Stomach smooth muscle (tissue), 2 donors: ENCODE data around the gene IFNAR1.
A peak's percentile ranks its signal among the peaks of the same experiment; 100 is the strongest.

Experiments used
- H3K27ac ChIP-seq: one replicate; pipeline ENCODE4 v1.7.0; 2013; ENCODE audit warnings: mild to moderate bottlenecking, low read length, inconsistent platforms
- H3K27me3 ChIP-seq, 2 donors: one replicate each; pipeline ENCODE4 v1.7.0; 2013; ENCODE audit warnings: low read length in 2 of 2; ENCODE audit not compliant: insufficient read depth in 2 of 2, control insufficient read depth in 1 of 2
- H3K36me3 ChIP-seq, 2 donors: one replicate each; pipeline ENCODE4 v1.7.0; 2013; ENCODE audit warnings: low read length in 2 of 2; ENCODE audit not compliant: control insufficient read depth in 2 of 2, insufficient read depth in 2 of 2
- H3K4me1 ChIP-seq: one replicate; pipeline ENCODE4 v1.7.0; 2013; ENCODE audit warnings: low read length; ENCODE audit not compliant: control insufficient read depth, insufficient read depth
- H3K4me3 ChIP-seq, 2 donors: one replicate each; pipeline ENCODE4 v1.7.0; 2013; ENCODE audit warnings: low read length in 2 of 2
- H3K9ac ChIP-seq, 2 donors: one replicate each; pipeline ENCODE4 v1.7.0; 2013; ENCODE audit warnings: low read length in 2 of 2, mild to moderate bottlenecking in 1 of 2
- H3K9me3 ChIP-seq, 2 donors: one replicate each; pipeline ENCODE4 v1.7.0; 2013; ENCODE audit warnings: low read length in 2 of 2; ENCODE audit not compliant: control insufficient read depth in 2 of 2
- donor health status: healthy.
- donor health status: Pancreatic carcinoma.

Gene IFNAR1

GRCh38 chr21:33324291-33325221 lies at the start of gene IFNAR1:
TSS of gene IFNAR1 (plus strand) at chr21:33324970. CDS start at chr21:33325056, 86 bp downstream.
- H3K36me3 ChIP-seq, result no peaks in the 10 kb centered on the region
- peak within 1 kb of the TSS; percentile 89 for H3K27ac ChIP-seq
- H3K9me3 ChIP-seq, result no peaks in the 10 kb centered on the region
- H3K4me1 ChIP-seq, result peaks cover 6% of the 10 kb centered on the region
- H3K9ac ChIP-seq, result peak within 1 kb of the TSS; percentile 91 to 96
- H3K27me3 ChIP-seq, result no peaks in the 10 kb centered on the region
- H3K4me3 ChIP-seq, result peak within 1 kb of the TSS; percentile 96

DNA sequence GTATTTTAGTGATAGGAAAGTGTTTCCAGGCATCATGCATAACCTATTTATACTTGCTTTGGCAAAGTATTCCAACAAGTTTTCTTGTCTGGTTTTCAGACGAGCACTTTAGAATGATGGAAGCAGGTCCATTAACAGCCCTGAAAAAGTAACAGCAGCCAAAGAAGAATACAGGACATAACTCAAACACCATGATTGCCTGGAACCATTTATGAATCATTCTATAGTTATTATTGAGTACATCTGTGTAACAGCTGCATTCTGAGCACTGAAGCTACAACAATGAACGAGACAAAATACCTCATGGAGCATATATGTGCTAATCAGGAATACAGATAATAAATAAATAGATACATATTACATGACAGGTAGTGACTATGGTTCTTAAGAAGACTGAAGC lies 46.0 kb upstream of the IFNAR1 start:
- H3K27ac ChIP-seq, result no peak overlapping the region
- H3K4me1 ChIP-seq, result no peaks in the 10 kb centered on the region
- no peaks in the 10 kb centered on the region for H3K9me3 ChIP-seq
- no peak overlapping the region for H3K9ac ChIP-seq
- peaks cover 16% of the 10 kb centered on the region in 2 donors for H3K36me3 ChIP-seq
- H3K4me3 ChIP-seq, result no peak overlapping the region
- H3K27me3 ChIP-seq, result no peaks in the 10 kb centered on the region

GRCh38 chr21:33279330-33279820 lies 45.4 kb upstream of the IFNAR1 start:
- H3K27ac ChIP-seq, result no peak overlapping the region
- H3K9ac ChIP-seq, result no peak overlapping the region
- no peak overlapping the region for H3K4me3 ChIP-seq
- no peaks in the 10 kb centered on the region for H3K4me1 ChIP-seq
- H3K9me3 ChIP-seq, result no peaks in the 10 kb centered on the region
- no peaks in the 10 kb centered on the region for H3K27me3 ChIP-seq
- H3K36me3 ChIP-seq, result peaks cover 15 to 16% of the 10 kb centered on the region in 2 donors

DNA sequence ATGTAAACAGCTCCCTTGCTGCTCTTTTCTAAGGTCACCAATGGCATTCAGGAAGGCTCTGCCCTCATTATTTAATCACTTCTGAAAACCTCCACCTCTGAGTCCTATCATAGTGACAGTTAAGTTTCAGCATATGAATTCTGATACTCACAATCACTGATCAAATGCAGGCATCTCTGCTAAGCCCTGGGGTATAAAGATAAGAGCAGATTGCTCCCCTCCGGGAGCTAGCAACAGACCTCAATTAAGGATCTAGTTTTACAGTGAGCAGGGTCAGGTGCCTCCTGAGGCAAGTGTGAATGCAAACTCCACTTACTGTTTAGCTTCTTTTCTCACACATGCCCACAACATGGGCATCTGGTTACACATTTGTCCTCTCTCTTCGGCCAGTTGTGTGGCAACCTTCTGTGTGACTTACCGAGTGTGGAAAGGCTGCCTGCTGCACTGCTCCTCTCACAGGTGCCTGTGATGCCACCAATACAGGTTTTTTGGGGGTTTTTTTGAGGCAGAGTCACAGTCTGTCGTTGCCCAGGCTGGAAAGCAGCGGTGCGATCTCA lies 43.6 kb upstream of the IFNAR1 start:
- Histone ChIP-seq H3K4me1 (peaks cover under 1% of the 10 kb centered on the region), H3K36me3 (peaks cover 18 to 25% of the 10 kb centered on the region in 2 donors), H3K27ac (no peak overlapping the region), H3K27me3 (no peaks in the 10 kb centered on the region), H3K9me3 (no peaks in the 10 kb centered on the region), H3K4me3 (no peak overlapping the region), H3K9ac (no peak overlapping the region)

DNA sequence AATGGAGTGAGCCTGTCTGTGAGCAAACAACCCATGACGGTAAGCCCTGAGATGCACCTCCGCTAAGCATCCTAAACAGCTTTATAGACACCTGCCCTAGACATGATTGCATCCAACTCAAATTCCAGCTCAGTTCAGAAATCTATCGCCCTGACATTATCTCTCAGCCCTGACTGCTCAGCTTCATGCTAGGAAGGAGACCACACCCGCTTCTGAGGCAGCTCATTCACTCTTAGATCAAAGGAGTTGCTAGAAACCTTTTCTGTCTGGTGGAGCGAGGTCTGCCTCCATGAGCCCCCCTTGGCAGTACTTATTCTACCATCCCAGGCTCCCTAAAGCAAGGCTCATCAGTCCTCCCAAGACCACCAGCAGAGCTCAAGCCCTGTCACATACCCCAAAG lies 41.6 kb upstream of the IFNAR1 start:
- Histone ChIP-seq H3K27me3 (no peaks in the 10 kb centered on the region), H3K4me1 (peaks cover 2% of the 10 kb centered on the region), H3K36me3 (peaks cover 13 to 28% of the 10 kb centered on the region in 2 donors), H3K9me3 (no peaks in the 10 kb centered on the region), H3K4me3 (no peak overlapping the region), H3K9ac (no peak overlapping the region), H3K27ac (no peak overlapping the region)

- no peaks in the 10 kb centered on the region for H3K9me3 ChIP-seq
- H3K27me3 ChIP-seq, result no peaks in the 10 kb centered on the region
- no peak overlapping the region for H3K27ac ChIP-seq
- peaks cover 2% of the 10 kb centered on the region for H3K4me1 ChIP-seq
- H3K9ac ChIP-seq, result no peak overlapping the region
- peaks cover 19 to 28% of the 10 kb centered on the region in 2 donors for H3K36me3 ChIP-seq
- no peak overlapping the region for H3K4me3 ChIP-seq
Measured at GRCh38 chr21:33286076-33286475, 38.7 kb upstream of the IFNAR1 start.

DNA sequence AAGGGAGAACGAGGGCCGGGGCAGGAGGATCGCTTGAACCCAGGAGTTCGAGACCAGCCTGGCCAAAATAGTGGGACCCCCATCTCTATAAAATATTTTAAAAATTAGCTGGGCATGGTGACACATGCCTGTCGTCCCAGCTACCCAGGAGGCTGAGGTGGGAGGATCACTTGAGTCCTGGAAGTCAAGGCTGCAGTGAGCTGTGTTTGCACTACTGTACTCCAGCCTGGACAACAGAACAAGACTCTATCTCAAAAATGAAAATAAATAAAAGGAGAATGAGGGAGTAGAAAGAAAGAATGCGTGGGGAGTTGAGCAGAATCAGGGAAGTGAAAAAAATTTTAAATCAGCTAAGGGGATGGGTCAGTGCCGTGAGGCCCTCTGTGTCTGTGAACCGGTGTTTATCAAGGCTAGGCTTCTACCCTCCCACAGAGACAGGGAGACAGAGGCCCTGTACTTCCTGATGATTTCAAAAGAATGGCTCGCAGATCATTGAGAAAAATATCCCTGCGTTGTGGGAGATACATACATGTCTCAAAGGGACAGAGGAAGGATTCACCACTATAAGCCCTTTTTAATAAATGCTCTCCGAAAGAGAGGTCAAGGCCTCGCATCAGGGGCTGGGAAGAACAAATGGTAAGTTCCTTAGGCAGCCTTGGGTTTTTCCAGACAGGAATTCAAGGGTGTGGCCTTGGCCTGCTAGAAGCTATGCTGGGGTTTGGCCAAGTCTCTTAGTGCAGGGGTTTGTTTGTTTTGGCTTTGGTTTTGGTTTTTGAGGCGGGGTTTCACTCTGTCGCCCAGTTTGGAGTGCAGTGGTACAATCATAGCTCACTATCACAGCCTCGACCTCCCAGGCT lies 37.9 kb upstream of the IFNAR1 start:
- Histone ChIP-seq H3K27ac (peak overlapping the region; percentile 6), H3K4me3 (no peak overlapping the region), H3K27me3 (no peaks in the 10 kb centered on the region), H3K9ac (no peak overlapping the region), H3K9me3 (no peaks in the 10 kb centered on the region), H3K36me3 (peaks cover 22 to 32% of the 10 kb centered on the region in 2 donors), H3K4me1 (peaks cover 2% of the 10 kb centered on the region)

- H3K27ac ChIP-seq, result no peak overlapping the region
Measured at GRCh38 chr21:33289199-33289819, 35.5 kb upstream of the IFNAR1 start.

DNA sequence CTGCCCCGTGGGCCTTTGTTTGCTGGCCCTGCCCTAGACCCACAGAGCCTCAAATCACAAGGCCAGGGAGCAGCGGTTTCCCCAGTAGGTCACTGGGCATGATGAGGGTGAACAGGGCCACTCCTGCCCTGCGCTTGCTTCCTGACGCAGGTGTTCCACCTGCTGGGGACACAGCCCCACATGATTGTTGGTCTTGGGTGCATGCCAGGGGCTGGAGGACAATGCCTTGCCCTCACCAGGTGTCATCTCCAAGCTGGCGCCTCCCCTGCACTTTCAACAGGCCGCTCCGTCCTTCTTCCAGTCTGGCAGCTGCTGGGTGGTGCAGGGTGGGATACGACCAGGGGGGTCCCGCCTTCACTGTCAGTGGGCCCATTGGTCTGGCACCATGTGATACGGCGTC lies 34.3 kb upstream of the IFNAR1 start:
- Histone ChIP-seq H3K9ac (no peak overlapping the region), H3K9me3 (no peaks in the 10 kb centered on the region), H3K27ac (no peak overlapping the region), H3K27me3 (no peaks in the 10 kb centered on the region), H3K36me3 (peaks cover 14 to 34% of the 10 kb centered on the region in 2 donors), H3K4me1 (peaks cover 2% of the 10 kb centered on the region), H3K4me3 (no peak overlapping the region)

More at GRCh38 chr21:33289199-33289819, 35.5 kb upstream of the IFNAR1 start:
- H3K4me3 ChIP-seq, result no peak overlapping the region
- peaks cover 2% of the 10 kb centered on the region for H3K4me1 ChIP-seq
- H3K9me3 ChIP-seq, result no peaks in the 10 kb centered on the region
- H3K36me3 ChIP-seq, result peaks cover 18 to 35% of the 10 kb centered on the region in 2 donors
- no peaks in the 10 kb centered on the region for H3K27me3 ChIP-seq
- no peak overlapping the region for H3K9ac ChIP-seq

GRCh38 chr21:33291686-33292085 lies 33.1 kb upstream of the IFNAR1 start:
- Histone ChIP-seq H3K36me3 (peaks cover 18 to 33% of the 10 kb centered on the region in 2 donors), H3K9ac (no peak overlapping the region), H3K9me3 (no peaks in the 10 kb centered on the region), H3K4me1 (no peaks in the 10 kb centered on the region), H3K27ac (no peak overlapping the region), H3K27me3 (no peaks in the 10 kb centered on the region), H3K4me3 (no peak overlapping the region)
